Measurements from ENCODE around the gene MTCH1.
"Not testable (repeated sequence)": the region's sequence is repeated elsewhere in the genome, so short reads cannot be mapped to it uniquely, and the experiment has no call there.

MTCH1 gene

GRCh38 chr6:36958775-36959554, 27.0 kb downstream of the MTCH1 start:
- H3K36me3 Mint-ChIP-seq: no peaks in the 10 kb centered on the region
- H3K27me3 Mint-ChIP-seq: no peaks in the 10 kb centered on the region
- H3K27ac Mint-ChIP-seq: no peak overlapping the region
- H3K4me3 Mint-ChIP-seq: no peak overlapping the region
- H3K9me3 Mint-ChIP-seq (ENCODE audit: low read depth): no peaks in the 10 kb centered on the region
- peaks cover 35% of the 10 kb centered on the region for H3K4me1 Mint-ChIP-seq (ENCODE audit: low read depth)

GRCh38 chr6:36957773-36958271, 28.2 kb downstream of the MTCH1 start:
- Mint-ChIP-seq H3K4me3 (no peak overlapping the region), H3K27ac (no peak overlapping the region), H3K4me1 (ENCODE audit: low read depth) (peaks cover 31% of the 10 kb centered on the region), H3K9me3 (ENCODE audit: low read depth) (no peaks in the 10 kb centered on the region), H3K27me3 (no peaks in the 10 kb centered on the region), H3K36me3 (no peaks in the 10 kb centered on the region)

DNA sequence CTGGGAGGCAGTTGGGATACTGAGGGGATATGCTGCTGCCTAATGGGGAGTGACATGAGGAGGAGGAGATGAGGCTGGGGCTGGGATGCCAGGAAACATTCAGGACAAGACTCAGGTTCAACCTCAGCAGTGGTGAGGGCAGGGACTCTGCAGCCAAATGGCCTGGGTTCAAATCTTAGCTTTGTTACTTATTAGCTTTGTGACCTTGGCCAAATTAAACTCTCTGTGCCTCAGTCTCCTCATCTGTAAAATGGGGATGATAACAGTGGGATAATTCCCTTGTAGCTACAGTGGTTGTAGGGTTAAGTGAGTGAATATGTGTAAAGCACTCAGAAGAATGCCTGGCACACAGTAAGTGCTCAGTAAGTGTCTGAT, 29.6 kb downstream of the MTCH1 start:
- Mint-ChIP-seq H3K27ac (no peak overlapping the region), H3K9me3 (ENCODE audit: low read depth) (no peaks in the 10 kb centered on the region), H3K4me1 (ENCODE audit: low read depth) (peaks cover 28% of the 10 kb centered on the region), H3K4me3 (no peak overlapping the region), H3K36me3 (no peaks in the 10 kb centered on the region), H3K27me3 (no peaks in the 10 kb centered on the region)

DNA sequence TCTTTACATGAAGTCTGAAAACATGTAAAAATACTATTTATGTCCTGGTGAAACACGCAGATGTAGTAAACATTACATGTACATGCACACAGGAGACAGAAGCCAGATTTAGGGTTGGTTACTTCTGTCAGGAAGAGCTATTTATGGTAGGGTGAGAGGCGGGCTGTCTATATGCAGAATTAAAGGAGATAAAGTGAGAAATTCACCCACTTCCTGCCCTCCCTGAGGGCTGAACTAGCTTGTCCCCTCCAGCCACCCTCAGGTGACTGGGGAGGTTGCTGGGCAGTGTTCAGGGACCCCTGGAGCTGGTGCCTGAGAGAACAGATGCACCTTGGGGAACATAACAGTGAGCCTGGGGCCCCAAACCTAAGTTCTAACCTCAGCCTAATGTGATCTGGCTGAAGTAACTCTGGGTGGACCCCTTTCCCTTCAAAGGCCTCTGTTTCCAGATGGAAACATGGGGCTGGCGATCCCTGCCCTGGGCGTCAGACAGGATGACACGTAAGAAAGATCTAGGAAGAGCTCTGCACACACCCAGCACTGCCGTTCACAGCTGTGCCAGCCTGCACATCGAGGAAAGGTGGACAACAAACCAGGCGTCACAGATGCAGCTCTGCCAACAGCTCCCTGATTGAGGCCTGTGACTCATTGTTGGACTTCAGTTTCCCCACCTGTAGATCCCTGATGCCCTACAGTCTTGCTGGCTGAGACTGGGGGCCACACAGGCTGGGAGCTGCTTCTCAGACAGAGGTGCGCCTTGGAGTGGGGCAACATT, 30.1 kb downstream of the MTCH1 start:
- Mint-ChIP-seq H3K4me1 (ENCODE audit: low read depth) (peaks cover 28% of the 10 kb centered on the region), H3K4me3 (no peak overlapping the region), H3K9me3 (ENCODE audit: low read depth) (no peaks in the 10 kb centered on the region), H3K36me3 (no peaks in the 10 kb centered on the region), H3K27ac (no peak overlapping the region), H3K27me3 (no peaks in the 10 kb centered on the region)

DNA sequence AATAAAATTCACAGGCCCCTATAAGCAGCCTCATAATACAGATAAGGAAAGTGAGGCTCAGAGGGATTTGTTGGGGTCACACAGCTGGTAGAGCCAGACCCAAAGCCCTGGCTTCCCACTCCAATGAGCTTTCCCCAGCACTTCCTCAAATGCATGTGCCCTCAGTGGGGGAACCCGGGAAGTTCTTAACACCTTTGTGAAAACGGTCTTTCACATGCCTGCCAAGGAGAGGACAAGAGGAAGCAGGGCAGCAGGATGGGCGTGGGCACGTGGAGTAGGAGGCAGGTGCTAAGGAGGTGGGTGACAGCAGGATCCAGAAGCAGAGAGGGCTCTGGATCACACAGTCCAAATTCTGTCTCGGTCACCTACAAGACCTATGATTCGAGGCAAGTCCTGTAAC, 30.9 kb downstream of the MTCH1 start:
- no peak overlapping the region for H3K4me3 Mint-ChIP-seq
- no peaks in the 10 kb centered on the region for H3K9me3 Mint-ChIP-seq (ENCODE audit: low read depth)
- H3K4me1 Mint-ChIP-seq (ENCODE audit: low read depth): peaks cover 28% of the 10 kb centered on the region
- no peaks in the 10 kb centered on the region for H3K27me3 Mint-ChIP-seq
- H3K36me3 Mint-ChIP-seq: no peaks in the 10 kb centered on the region
- no peak overlapping the region for H3K27ac Mint-ChIP-seq

- Mint-ChIP-seq H3K27ac (no peak within 1 kb of the TSS), H3K4me3 (peak within 1 kb of the TSS; percentile 39), H3K9me3 (ENCODE audit: low read depth) (no peaks in the 10 kb centered on the region), H3K4me1 (ENCODE audit: low read depth) (peaks cover 28% of the 10 kb centered on the region), H3K27me3 (no peaks in the 10 kb centered on the region), H3K36me3 (no peaks in the 10 kb centered on the region)
Measured at GRCh38 chr6:36954262-36954931, 31.6 kb downstream of the MTCH1 start, which contains the start of gene PI16. Gene PI16 (plus strand): TSS chr6:36954738. CDS start chr6:36954761, 23 bp downstream.

DNA sequence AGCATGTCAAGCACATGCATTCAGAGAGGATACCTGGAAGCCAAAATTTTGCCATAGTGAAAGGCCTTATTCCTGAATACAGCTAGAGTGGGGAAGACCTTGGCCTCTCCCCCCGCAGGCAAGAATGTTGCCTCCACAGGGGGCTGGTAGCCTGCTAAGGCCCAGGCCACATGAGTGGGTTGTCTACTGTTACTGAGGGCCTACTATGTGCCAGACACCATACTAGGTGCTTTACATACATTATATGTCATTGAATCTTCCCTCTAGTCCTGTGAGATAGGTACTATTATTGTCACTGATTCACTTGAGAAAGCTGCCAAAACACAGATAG, 32.1 kb downstream of the MTCH1 start:
- H3K4me1 Mint-ChIP-seq (ENCODE audit: low read depth): peaks cover 28% of the 10 kb centered on the region
- no peaks in the 10 kb centered on the region for H3K36me3 Mint-ChIP-seq
- no peak overlapping the region for H3K27ac Mint-ChIP-seq
- H3K4me3 Mint-ChIP-seq: no peak overlapping the region
- H3K9me3 Mint-ChIP-seq (ENCODE audit: low read depth): no peaks in the 10 kb centered on the region
- no peaks in the 10 kb centered on the region for H3K27me3 Mint-ChIP-seq

GRCh38 chr6:36949636-36950035, 36.4 kb downstream of the MTCH1 start:
- H3K27me3 Mint-ChIP-seq: no peaks in the 10 kb centered on the region
- H3K4me3 Mint-ChIP-seq: no peak overlapping the region
- no peak overlapping the region for H3K27ac Mint-ChIP-seq
- H3K36me3 Mint-ChIP-seq: no peaks in the 10 kb centered on the region
- no peaks in the 10 kb centered on the region for H3K9me3 Mint-ChIP-seq (ENCODE audit: low read depth)
- H3K4me1 Mint-ChIP-seq (ENCODE audit: low read depth): peaks cover 24% of the 10 kb centered on the region

- not testable (repeated sequence) for H3K27me3 Mint-ChIP-seq; H3K27ac Mint-ChIP-seq; H3K4me3 Mint-ChIP-seq; H3K9me3 Mint-ChIP-seq (ENCODE audit: low read depth); H3K36me3 Mint-ChIP-seq
- peaks cover 18% of the 10 kb centered on the region for H3K4me1 Mint-ChIP-seq (ENCODE audit: low read depth)
Measured at GRCh38 chr6:36949076-36949475, 36.9 kb downstream of the MTCH1 start.

GRCh38 chr6:36947570-36948351, 38.2 kb downstream of the MTCH1 start:
- Mint-ChIP-seq H3K36me3 (peaks cover 2% of the 10 kb centered on the region), H3K4me1 (ENCODE audit: low read depth) (peaks cover 10% of the 10 kb centered on the region), H3K27me3 (no peaks in the 10 kb centered on the region), H3K27ac (no peak overlapping the region), H3K9me3 (ENCODE audit: low read depth) (no peaks in the 10 kb centered on the region), H3K4me3 (no peak overlapping the region)

- Mint-ChIP-seq H3K27me3 (no peaks in the 10 kb centered on the region), H3K4me3 (no peak overlapping the region), H3K4me1 (ENCODE audit: low read depth) (peaks cover 10% of the 10 kb centered on the region), H3K27ac (no peak overlapping the region), H3K36me3 (peaks cover 2% of the 10 kb centered on the region), H3K9me3 (ENCODE audit: low read depth) (no peaks in the 10 kb centered on the region)
Measured at GRCh38 chr6:36946526-36946925, 39.5 kb downstream of the MTCH1 start.

DNA sequence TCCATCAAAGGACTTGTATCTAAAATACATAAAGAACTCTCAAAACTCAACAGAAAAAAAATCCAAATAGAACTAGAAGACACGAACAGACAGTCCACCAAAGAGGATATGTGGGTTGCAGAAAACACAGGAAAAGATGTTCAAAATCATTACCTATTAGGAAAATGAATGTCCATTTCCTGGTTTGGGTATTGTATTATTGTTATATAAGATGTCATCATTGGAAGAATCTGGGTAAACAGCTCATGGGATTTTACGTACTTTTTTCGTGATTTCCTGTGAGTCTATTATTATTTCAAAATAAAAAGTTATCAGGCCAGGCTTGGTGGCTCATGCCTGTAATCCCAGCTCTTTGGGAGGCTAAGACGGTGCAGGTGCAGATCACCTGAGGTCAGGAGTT, 40.7 kb downstream of the MTCH1 start:
- Mint-ChIP-seq H3K9me3 (ENCODE audit: low read depth) (no peaks in the 10 kb centered on the region), H3K27me3 (peaks cover 1% of the 10 kb centered on the region), H3K4me3 (no peak overlapping the region), H3K27ac (no peak overlapping the region), H3K4me1 (ENCODE audit: low read depth) (peaks cover 10% of the 10 kb centered on the region), H3K36me3 (peaks cover 2% of the 10 kb centered on the region)

DNA sequence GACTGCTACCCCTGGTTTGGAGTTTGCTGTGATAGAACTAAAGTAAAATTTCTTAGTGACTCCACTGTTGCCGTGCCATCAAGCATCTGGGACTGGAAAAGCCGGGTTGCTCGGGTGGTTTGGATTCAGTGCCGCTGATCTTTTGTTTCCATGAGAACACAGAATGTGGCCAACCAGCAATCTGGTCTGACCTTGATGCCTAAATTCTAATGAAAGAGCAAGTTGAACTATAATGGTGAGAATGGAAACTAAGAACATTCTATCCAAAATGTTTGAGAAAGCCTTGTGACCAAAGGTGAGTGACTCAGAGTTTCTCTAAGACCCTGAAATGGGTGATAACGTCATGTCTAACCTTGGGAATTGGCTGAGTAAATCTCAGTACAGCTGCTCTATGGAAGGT, 41.3 kb downstream of the MTCH1 start:
- H3K36me3 Mint-ChIP-seq: peaks cover 2% of the 10 kb centered on the region
- no peak overlapping the region for H3K27ac Mint-ChIP-seq
- H3K4me3 Mint-ChIP-seq: no peak overlapping the region
- peaks cover 3% of the 10 kb centered on the region for H3K27me3 Mint-ChIP-seq
- peaks cover 10% of the 10 kb centered on the region for H3K4me1 Mint-ChIP-seq (ENCODE audit: low read depth)
- H3K9me3 Mint-ChIP-seq (ENCODE audit: low read depth): no peaks in the 10 kb centered on the region

- not testable (repeated sequence) for H3K9me3 Mint-ChIP-seq (ENCODE audit: low read depth); H3K27me3 Mint-ChIP-seq; H3K4me3 Mint-ChIP-seq; H3K4me1 Mint-ChIP-seq (ENCODE audit: low read depth); H3K27ac Mint-ChIP-seq; H3K36me3 Mint-ChIP-seq
Measured at GRCh38 chr6:36942329-36942728, 43.7 kb downstream of the MTCH1 start.

DNA sequence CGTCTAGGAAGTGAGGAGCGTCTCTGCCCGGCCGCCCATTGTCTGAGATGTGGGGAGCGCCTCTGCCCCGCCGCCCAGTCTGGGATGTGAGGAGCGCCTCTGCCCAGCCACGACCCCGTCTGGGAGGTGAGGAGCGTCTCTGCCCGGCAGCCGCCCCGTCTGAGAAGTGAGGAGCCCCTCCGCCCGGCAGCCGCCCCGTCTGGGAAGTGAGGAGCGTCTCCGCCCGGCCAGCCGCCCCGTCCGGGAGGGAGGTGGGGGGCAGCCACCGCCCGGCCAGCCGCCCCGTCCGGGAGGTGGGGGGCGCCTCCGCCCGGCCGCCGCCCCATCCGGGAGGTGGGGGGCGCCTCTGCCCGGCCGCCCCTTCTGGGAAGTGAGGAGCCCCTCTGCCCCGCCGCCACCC, 44.4 kb downstream of the MTCH1 start:
- H3K27me3 Mint-ChIP-seq; H3K36me3 Mint-ChIP-seq; H3K9me3 Mint-ChIP-seq (ENCODE audit: low read depth); H3K27ac Mint-ChIP-seq; H3K4me1 Mint-ChIP-seq (ENCODE audit: low read depth); H3K4me3 Mint-ChIP-seq: not testable (repeated sequence)
